ENCODE results near the gene ALPG. TPM values are rescaled to one million over a fixed set of nuclear protein-coding genes. Genes with fewer than 3 reads are reported as not detected.

The ALPG gene
- total RNA-seq, 3 donors from 2014 or later (not counting 1 experiment from before 2014, with no cell fraction given): not detected

- intact Hi-C loops (cut with micrococcal nuclease): no loop called here
- no peaks in the 10 kb centered on the region for H3K9me3 Mint-ChIP-seq
- H3K36me3 Mint-ChIP-seq: no peaks in the 10 kb centered on the region
- no peaks in the 10 kb centered on the region for H3K9me3 ChIP-seq (ENCODE audit: control insufficient read depth, insufficient read depth, low read length)
- no peak overlapping the region for H3K27ac Mint-ChIP-seq
- no peak for TF ChIP-seq CTCF (IDR thresholded peaks at IDR 0.05)
- H3K4me1 Mint-ChIP-seq: no peaks in the 10 kb centered on the region
- H3K36me3 ChIP-seq (ENCODE audit: control insufficient read depth, insufficient read depth, low read length): no peaks in the 10 kb centered on the region
- H3K4me3 ChIP-seq (ENCODE audit: low read length): no peak overlapping the region
- no peak overlapping the region for H3K27ac ChIP-seq (ENCODE audit: low read length)
- no peak for ATAC-seq
- no peak overlapping the region for H3K4me3 Mint-ChIP-seq
- H3K4me1 ChIP-seq (ENCODE audit: control insufficient read depth, insufficient read depth, low read length): no peaks in the 10 kb centered on the region
- WGBS (ENCODE audit: insufficient coverage): no CpG with 5 or more reads among the region's 1 CpG
- peaks cover 18 to 30% of the 10 kb centered on the region in 2 donors for H3K27me3 Mint-ChIP-seq (ENCODE audit: low read depth in 2 of 2)
- no peak for DNase-seq
- no peaks in the 10 kb centered on the region for H3K27me3 ChIP-seq (ENCODE audit: control insufficient read depth, insufficient read depth, low read length)
These were observed 11.1 kb upstream of the ALPG start for GRCh38 chr2:232395586-232395985.

GRCh38 chr2:232396683-232397082, 10.0 kb upstream of the ALPG start:
- Histone ChIP-seq H3K36me3 (ENCODE audit: control insufficient read depth, insufficient read depth, low read length) (no peaks in the 10 kb centered on the region), H3K4me3 (ENCODE audit: low read length) (no peak overlapping the region), H3K9me3 (ENCODE audit: control insufficient read depth, insufficient read depth, low read length) (no peaks in the 10 kb centered on the region), H3K27me3 (ENCODE audit: control insufficient read depth, insufficient read depth, low read length) (no peaks in the 10 kb centered on the region), H3K4me1 (ENCODE audit: control insufficient read depth, insufficient read depth, low read length) (no peaks in the 10 kb centered on the region), H3K27ac (ENCODE audit: low read length) (no peak overlapping the region)
- ATAC-seq (no peak), DNase-seq (no peak)
- intact Hi-C loops (cut with micrococcal nuclease): no loop called here
- no peak for TF ChIP-seq CTCF (IDR thresholded peaks at IDR 0.05)
- Mint-ChIP-seq H3K27ac (no peak overlapping the region), H3K27me3 (ENCODE audit: low read depth in 2 of 2) (peaks cover 17 to 25% of the 10 kb centered on the region in 2 donors), H3K36me3 (no peaks in the 10 kb centered on the region), H3K4me3 (no peak overlapping the region), H3K4me1 (no peaks in the 10 kb centered on the region), H3K9me3 (no peaks in the 10 kb centered on the region)
- WGBS (ENCODE audit: insufficient coverage): 74% methylated on average over 2 of the region's 2 CpGs

- no peaks in the 10 kb centered on the region for H3K36me3 Mint-ChIP-seq
- no peak for TF ChIP-seq CTCF (IDR thresholded peaks at IDR 0.05)
- H3K4me1 ChIP-seq (ENCODE audit: control insufficient read depth, insufficient read depth, low read length): no peaks in the 10 kb centered on the region
- H3K4me3 Mint-ChIP-seq: no peak overlapping the region
- WGBS (ENCODE audit: insufficient coverage): 86% methylated on average over 3 of the region's 5 CpGs
- H3K27ac Mint-ChIP-seq: no peak overlapping the region
- no peaks in the 10 kb centered on the region for H3K27me3 ChIP-seq (ENCODE audit: control insufficient read depth, insufficient read depth, low read length)
- no peaks in the 10 kb centered on the region for H3K36me3 ChIP-seq (ENCODE audit: control insufficient read depth, insufficient read depth, low read length)
- H3K27ac ChIP-seq (ENCODE audit: low read length): no peak overlapping the region
- no peaks in the 10 kb centered on the region for H3K9me3 ChIP-seq (ENCODE audit: control insufficient read depth, insufficient read depth, low read length)
- intact Hi-C loops (cut with micrococcal nuclease): no loop called here
- no peaks in the 10 kb centered on the region for H3K9me3 Mint-ChIP-seq
- no peak for ATAC-seq
- H3K4me3 ChIP-seq (ENCODE audit: low read length): no peak overlapping the region
- no peak for DNase-seq
- peaks cover 14 to 25% of the 10 kb centered on the region in 2 donors for H3K27me3 Mint-ChIP-seq (ENCODE audit: low read depth in 2 of 2)
- H3K4me1 Mint-ChIP-seq: no peaks in the 10 kb centered on the region
These were observed 8.2 kb upstream of the ALPG start for GRCh38 chr2:232398293-232399034.
